Brain microvascular endothelial cell (primary cell): ENCODE data around the gene HEPHL1.

ENCODE experiments used
- DNase-seq: peaks from one replicate; pipeline ENCODE4 v3.0.0-alpha.2; 2020
- H3K27ac ChIP-seq: fragments of 250-450 bp; sonication (Bioruptor Pico); 2 replicates; pipeline ENCODE4 v1.5.1; 2020; ENCODE audit warnings: mild to moderate bottlenecking, moderate library complexity
- H3K27me3 ChIP-seq: fragments of 250-450 bp; sonication (Bioruptor Pico); replicated peaks from 2 replicates; pipeline ENCODE4 v1.5.1; 2020; ENCODE audit warnings: mild to moderate bottlenecking
- H3K36me3 ChIP-seq: fragments of 250-450 bp; sonication (Bioruptor Pico); replicated peaks from 2 replicates; pipeline ENCODE4 v1.5.1; 2020; ENCODE audit warnings: mild to moderate bottlenecking
- H3K4me3 ChIP-seq: 2 replicates; pipeline ENCODE4 v1.5.1; 2011; ENCODE audit warnings: low read depth, mild to moderate bottlenecking, control low read depth, low read length, moderate library complexity
- in situ Hi-C: cut with HindIII; loops from 2 replicates; pipeline ENCODE4 v1.10.0; 2017; ENCODE audit warnings: low sequenced_read_pairs, low pct_ligation_motif_present
- TF ChIP-seq, protein P1 (sequence below): IDR thresholded peaks from 2 replicates; pipeline ENCODE4 v1.5.1; 2011; ENCODE audit warnings: low read depth, mild to moderate bottlenecking, moderate library complexity, low read length, control low read depth, inconsistent platforms; ENCODE audit errors: missing control alignments

HEPHL1 gene

DNA sequence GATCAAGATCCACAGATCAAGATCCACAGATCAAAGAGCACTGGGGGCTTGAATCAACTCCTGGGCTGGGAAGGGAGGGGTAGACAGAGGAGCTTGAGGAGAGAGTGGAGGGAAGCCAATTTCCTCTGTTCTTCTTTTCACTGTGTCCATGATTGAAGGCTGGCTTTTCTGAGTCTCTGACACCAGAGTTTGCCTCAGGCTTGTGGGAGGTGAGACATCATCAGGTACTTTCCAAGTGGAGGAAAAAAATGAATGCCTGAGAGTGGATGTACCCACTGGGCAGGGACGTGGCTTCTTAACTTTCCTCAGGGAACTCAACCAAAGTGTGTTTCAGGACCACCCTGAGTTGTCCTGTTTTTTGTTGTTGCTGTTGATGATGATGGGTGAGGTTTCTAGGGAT lies 11.0 kb upstream of the HEPHL1 start:
- H3K27ac ChIP-seq: no peak overlapping the region
- TF ChIP-seq, protein P1, sequence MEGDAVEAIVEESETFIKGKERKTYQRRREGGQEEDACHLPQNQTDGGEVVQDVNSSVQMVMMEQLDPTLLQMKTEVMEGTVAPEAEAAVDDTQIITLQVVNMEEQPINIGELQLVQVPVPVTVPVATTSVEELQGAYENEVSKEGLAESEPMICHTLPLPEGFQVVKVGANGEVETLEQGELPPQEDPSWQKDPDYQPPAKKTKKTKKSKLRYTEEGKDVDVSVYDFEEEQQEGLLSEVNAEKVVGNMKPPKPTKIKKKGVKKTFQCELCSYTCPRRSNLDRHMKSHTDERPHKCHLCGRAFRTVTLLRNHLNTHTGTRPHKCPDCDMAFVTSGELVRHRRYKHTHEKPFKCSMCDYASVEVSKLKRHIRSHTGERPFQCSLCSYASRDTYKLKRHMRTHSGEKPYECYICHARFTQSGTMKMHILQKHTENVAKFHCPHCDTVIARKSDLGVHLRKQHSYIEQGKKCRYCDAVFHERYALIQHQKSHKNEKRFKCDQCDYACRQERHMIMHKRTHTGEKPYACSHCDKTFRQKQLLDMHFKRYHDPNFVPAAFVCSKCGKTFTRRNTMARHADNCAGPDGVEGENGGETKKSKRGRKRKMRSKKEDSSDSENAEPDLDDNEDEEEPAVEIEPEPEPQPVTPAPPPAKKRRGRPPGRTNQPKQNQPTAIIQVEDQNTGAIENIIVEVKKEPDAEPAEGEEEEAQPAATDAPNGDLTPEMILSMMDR: no peak
- no peaks in the 10 kb centered on the region for H3K36me3 ChIP-seq
- DNase-seq: no peak
- H3K4me3 ChIP-seq: no peak overlapping the region
- no peaks in the 10 kb centered on the region for H3K27me3 ChIP-seq
- in situ Hi-C loops: no loop called here

DNA sequence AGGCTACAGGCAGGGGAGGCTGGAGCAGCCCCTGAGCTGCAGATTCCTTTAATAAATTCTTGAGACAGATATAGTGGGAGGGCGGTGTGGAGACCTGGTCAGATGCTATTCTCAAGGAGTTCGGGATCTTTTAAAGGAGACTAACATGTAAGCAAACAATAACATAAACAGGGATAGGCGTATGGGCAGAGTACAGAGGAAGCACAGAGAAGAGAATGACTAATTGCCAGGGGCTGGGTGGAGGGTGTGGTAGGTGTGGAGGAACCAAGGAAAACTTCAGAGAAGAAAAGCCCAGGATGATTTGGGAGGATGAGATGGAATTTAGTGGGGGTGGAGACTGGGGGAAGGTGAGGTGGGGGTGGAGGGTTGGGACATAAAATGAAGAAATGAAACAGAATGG lies 9.7 kb upstream of the HEPHL1 start:
- Histone ChIP-seq H3K36me3 (no peaks in the 10 kb centered on the region), H3K4me3 (no peak overlapping the region), H3K27me3 (no peaks in the 10 kb centered on the region), H3K27ac (no peak overlapping the region)
- TF ChIP-seq, protein P1: no peak
- DNase-seq: no peak
- in situ Hi-C loops: no loop called here

DNA sequence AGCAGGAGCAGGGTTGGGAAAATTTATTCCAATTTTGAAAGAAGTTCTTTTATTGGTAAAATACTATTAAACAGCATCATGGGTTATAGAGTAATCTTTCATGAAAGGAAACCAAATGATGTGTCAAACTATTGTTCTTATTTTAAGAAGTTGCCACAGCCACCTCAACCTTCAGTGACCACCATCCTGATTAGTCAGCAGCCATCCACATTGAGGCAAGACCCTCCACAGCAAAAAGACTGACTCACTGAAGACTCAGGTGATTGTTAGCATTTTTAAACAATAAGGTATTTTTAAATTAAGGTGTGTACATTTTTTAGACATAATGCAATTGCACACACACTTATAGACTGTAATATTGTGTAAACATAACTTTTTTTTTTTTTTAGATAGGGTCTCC lies 3.7 kb upstream of the HEPHL1 start:
- Histone ChIP-seq H3K4me3 (no peak overlapping the region), H3K36me3 (no peaks in the 10 kb centered on the region), H3K27ac (no peak overlapping the region), H3K27me3 (no peaks in the 10 kb centered on the region)
- TF ChIP-seq, protein P1: no peak
- in situ Hi-C loops: no loop called here
- no peak for DNase-seq

DNA sequence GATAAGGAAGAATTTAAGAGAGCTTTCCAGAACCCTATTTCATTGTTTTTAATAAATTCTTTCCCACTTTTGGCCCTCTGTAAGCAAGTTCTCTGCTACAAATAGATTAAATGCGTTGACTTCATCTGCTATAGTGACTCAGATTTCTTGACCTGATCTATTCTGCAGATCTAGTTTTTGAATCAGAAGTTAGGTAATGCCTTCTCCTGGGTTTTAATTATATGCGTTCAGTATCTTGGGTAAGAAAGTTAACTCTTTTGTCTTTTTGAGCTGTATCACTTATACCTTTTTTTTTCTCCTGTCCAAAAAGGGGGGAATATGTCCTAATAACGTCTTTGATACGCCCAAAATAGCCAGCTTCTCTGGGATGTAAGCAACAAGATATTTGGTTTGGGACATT lies 2.4 kb upstream of the HEPHL1 start:
- DNase-seq: no peak
- in situ Hi-C loops: no loop called here
- H3K4me3 ChIP-seq: no peak overlapping the region

DNA sequence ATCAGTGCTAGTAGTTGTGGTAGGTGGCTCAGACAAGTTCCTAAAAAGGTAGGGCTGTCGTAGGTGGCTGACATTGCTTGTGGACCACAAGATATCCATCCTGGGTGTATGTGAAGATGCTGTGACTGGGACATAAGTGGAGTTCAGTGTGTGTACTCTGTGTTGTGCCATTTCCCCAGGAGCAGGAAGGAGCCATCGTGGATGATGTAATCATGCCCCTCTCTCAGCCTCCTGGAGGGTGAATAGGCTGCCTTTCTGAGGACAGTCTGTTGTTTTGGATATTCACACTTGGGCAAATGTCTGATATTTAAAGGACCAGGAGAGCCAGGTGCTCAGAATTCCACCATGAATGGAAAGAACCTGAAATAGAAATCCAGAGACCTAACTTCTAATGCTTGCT lies 2.7 kb downstream of the HEPHL1 start:
- no peaks in the 10 kb centered on the region for H3K27me3 ChIP-seq
- TF ChIP-seq, protein P1: no peak
- no peak for DNase-seq
- in situ Hi-C loops: no loop called here
- no peak overlapping the region for H3K27ac ChIP-seq
- no peak overlapping the region for H3K4me3 ChIP-seq
- H3K36me3 ChIP-seq: no peaks in the 10 kb centered on the region

More for the DNA sequence above, 2.4 kb upstream of the HEPHL1 start:
- TF ChIP-seq, protein P1: no peak
- Histone ChIP-seq H3K27me3 (no peaks in the 10 kb centered on the region), H3K36me3 (no peaks in the 10 kb centered on the region), H3K27ac (no peak overlapping the region)

DNA sequence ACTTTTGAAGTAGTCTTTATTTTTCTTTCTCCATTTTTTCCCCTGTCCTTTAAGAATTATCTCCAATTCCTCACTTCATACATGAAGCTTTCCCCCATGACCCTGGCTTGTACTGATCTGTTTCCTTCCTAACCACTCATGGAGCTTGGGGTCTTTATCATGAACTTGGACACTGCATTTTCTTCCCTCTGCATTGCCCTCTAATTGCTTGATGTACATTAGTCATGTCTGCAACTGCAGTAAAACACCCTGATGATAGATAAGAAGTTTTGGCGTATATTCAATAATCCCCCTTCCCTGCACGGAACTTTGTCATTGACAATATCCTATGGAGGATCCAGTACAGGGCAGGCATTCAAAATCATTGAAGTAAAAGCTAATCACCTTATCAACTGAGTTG lies 3.4 kb downstream of the HEPHL1 start:
- no peaks in the 10 kb centered on the region for H3K27me3 ChIP-seq
- no peak overlapping the region for H3K27ac ChIP-seq
- H3K4me3 ChIP-seq: no peak overlapping the region
- in situ Hi-C loops: no loop called here
- TF ChIP-seq, protein P1: no peak
- no peaks in the 10 kb centered on the region for H3K36me3 ChIP-seq
- no peak for DNase-seq
